GM06990 (cell line): ENCODE data around the gene SH3GLB1.
A peak's percentile ranks its signal among the peaks of the same experiment; 100 is the strongest.

Experiments used
- DNase-seq: peaks from one replicate; pipeline ENCODE4 v3.0.0-alpha.2; 2011; ENCODE audit not compliant: insufficient read length; ENCODE audit errors: extremely low read depth
- H3K27me3 ChIP-seq: replicated peaks from 2 replicates; pipeline ENCODE4 v1.6.0; 2011; ENCODE audit warnings: low read length; ENCODE audit not compliant: control insufficient read depth, insufficient read depth
- H3K36me3 ChIP-seq: 2 replicates; pipeline ENCODE4 v1.5.1; 2011; ENCODE audit warnings: low read length; ENCODE audit not compliant: control insufficient read depth, insufficient read depth
- H3K4me3 ChIP-seq: replicated peaks from 2 replicates; pipeline ENCODE4 v1.5.1; 2011; ENCODE audit warnings: low read depth, mild to moderate bottlenecking, control low read depth, low read length
- CTCF ChIP-seq: IDR thresholded peaks from 2 replicates; pipeline ENCODE4 v1.5.1; 2011; ENCODE audit warnings: low read length, control low read depth, mild to moderate bottlenecking, inconsistent platforms; ENCODE audit not compliant: insufficient read depth, poor library complexity, severe bottlenecking

SH3GLB1 gene

DNA sequence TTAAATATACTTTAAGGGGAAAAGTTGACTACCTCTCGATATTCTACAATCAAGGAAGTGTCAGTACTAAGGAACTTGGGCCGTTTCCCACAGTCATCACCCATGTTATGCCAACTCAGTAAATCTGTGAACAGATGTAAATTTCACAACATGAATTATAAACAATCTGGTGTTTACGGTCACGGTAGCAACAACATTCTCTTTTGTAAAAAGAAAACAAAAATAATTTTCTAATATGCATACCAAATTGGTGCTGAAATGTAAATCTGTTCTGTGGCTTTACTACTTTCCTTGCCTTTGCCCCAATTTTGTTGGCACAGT lies 1.2 kb downstream of the SH3GLB1 start:
- TF ChIP-seq CTCF: no peak
- H3K27me3 ChIP-seq: no peaks in the 10 kb centered on the region
- H3K4me3 ChIP-seq: peak overlapping the region; percentile 96
- no peaks in the 10 kb centered on the region for H3K36me3 ChIP-seq
- DNase-seq: no peak

- Histone ChIP-seq H3K27me3 (no peaks in the 10 kb centered on the region), H3K36me3 (no peaks in the 10 kb centered on the region), H3K4me3 (peak overlapping the region; percentile 96)
- no peak for DNase-seq
- no peak for TF ChIP-seq CTCF
Observed at GRCh38 chr1:86706018-86706635, 1.8 kb downstream of the SH3GLB1 start.

DNA sequence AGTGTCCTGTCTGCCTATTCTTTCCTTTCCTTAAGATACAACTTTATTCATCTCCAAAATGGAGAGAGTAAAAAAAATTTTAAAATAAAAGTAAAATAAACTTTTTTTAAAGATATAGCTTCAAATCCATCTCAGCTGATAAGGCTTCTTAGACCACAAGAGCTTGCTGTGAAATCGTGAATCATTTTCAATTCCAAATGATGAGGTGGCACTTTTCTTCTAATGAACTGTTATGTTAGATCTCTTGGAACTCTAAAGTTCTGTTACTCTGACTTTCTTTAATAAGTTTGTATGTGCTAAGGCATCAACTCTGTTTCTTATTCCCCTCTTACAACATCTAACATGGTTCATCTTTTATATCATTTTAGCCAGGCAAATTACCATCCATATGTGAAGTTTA lies 4.5 kb downstream of the SH3GLB1 start:
- H3K27me3 ChIP-seq: no peaks in the 10 kb centered on the region
- DNase-seq: no peak

GRCh38 chr1:86712088-86712860 lies 7.9 kb downstream of the SH3GLB1 start:
- no peak for DNase-seq
- H3K4me3 ChIP-seq: no peak overlapping the region
- peaks cover 2% of the 10 kb centered on the region for H3K36me3 ChIP-seq
- no peaks in the 10 kb centered on the region for H3K27me3 ChIP-seq
- no peak for TF ChIP-seq CTCF

More for the DNA sequence above, 4.5 kb downstream of the SH3GLB1 start:
- H3K4me3 ChIP-seq: no peak overlapping the region
- TF ChIP-seq CTCF: no peak
- H3K36me3 ChIP-seq: no peaks in the 10 kb centered on the region

GRCh38 chr1:86713477-86713876 lies 9.1 kb downstream of the SH3GLB1 start:
- no peak for DNase-seq
- Histone ChIP-seq H3K27me3 (no peaks in the 10 kb centered on the region), H3K36me3 (peaks cover 2% of the 10 kb centered on the region), H3K4me3 (no peak overlapping the region)
- no peak for TF ChIP-seq CTCF
